ENCODE results near the gene TCEA2. TPM values are rescaled to one million over a fixed set of nuclear protein-coding genes. Genes with fewer than 3 reads are reported as not detected.

The TCEA2 gene
- total and polyA plus RNA-seq, 2 donors (not counting 1 experiment from before 2014, with no cell fraction given): 58.1 to 63.9 TPM

DNA sequence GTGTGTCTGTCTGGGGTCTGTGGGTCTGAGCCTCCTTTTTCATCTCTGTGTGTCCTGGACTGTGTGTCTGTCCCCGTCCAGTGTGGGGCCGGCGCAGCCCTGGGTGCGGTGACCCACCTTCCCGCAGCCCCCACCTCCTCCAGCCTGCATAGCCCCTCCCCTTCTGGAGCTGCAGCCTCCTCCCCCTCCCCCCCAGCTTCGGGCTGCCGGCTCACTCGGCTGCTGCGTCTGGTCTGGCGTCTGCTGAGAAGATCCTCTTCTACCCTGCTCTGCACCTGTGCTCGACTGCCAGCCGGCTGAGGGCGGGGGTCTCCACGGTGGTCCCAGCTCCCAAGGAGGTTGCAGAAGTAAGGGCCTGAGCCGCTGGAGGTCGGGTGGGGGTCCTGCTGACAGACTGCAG is 28.8 kb downstream of the TCEA2 start:
- peaks cover under 1% of the 10 kb centered on the region for H3K9me3 Mint-ChIP-seq (ENCODE audit: insufficient read depth)
- no peak overlapping the region for H3K27ac Mint-ChIP-seq
- Histone ChIP-seq H3K9me3 (ENCODE audit: control extremely low read depth in 1 of 3, control insufficient read depth in 2 of 3, insufficient read depth in 1 of 3, low read length in 2 of 3) (peaks cover 0 to 15% (median 0%) of the 10 kb centered on the region in 3 donors), H3K36me3 (replicated peaks in 1 of 2; ENCODE audit: control extremely low read depth in 1 of 2, control insufficient read depth in 1 of 2, extremely low read depth in 1 of 2, insufficient read depth in 2 of 2, low read length in 1 of 2) (no peaks in the 10 kb centered on the region), H4K20me1 (ENCODE audit: control insufficient read depth, insufficient read depth, low read length, poor library complexity, severe bottlenecking) (no peaks in the 10 kb centered on the region), H3K27ac (ENCODE audit: low read length in 2 of 2) (no peak overlapping the region), H3K4me1 (ENCODE audit: control insufficient read depth in 2 of 2, insufficient read depth in 2 of 2, low read length in 2 of 2) (peaks cover 0 to 14% of the 10 kb centered on the region in 2 donors), H3K27me3 (replicated peaks in 1 of 4; ENCODE audit: control extremely low read depth in 1 of 4, control insufficient read depth in 3 of 4, insufficient read depth in 4 of 4, low read length in 3 of 4) (peaks cover 0 to 4% (median 0%) of the 10 kb centered on the region in 4 experiments), H3K9ac (ENCODE audit: low read length) (no peak overlapping the region), H3K79me2 (ENCODE audit: control insufficient read depth, insufficient read depth, low read length) (peaks cover 4% of the 10 kb centered on the region), H3K4me2 (replicated peaks; ENCODE audit: low read depth, low read length, poor library complexity, severe bottlenecking) (no peak overlapping the region), H2AFZ (ENCODE audit: insufficient read depth, low read depth, low read length, poor library complexity, severe bottlenecking) (no peak overlapping the region), H3K4me3 (ENCODE audit: control extremely low read depth in 1 of 5, extremely low read depth in 1 of 5, insufficient read depth in 1 of 5, low read depth in 2 of 5, low read length in 4 of 5) (no peak overlapping the region)
- peaks cover 27% of the 10 kb centered on the region for H3K4me1 Mint-ChIP-seq
- H3K4me3 Mint-ChIP-seq: no peak overlapping the region
- no peak for DNase-seq
- CTCF ChIA-PET: no interaction called here
- H3K27me3 Mint-ChIP-seq: peaks cover 6% of the 10 kb centered on the region
- intact Hi-C loops (cut with micrococcal nuclease): no loop called here
- ATAC-seq (ENCODE audit: low read depth): no peak
- TF ChIP-seq, protein P1, sequence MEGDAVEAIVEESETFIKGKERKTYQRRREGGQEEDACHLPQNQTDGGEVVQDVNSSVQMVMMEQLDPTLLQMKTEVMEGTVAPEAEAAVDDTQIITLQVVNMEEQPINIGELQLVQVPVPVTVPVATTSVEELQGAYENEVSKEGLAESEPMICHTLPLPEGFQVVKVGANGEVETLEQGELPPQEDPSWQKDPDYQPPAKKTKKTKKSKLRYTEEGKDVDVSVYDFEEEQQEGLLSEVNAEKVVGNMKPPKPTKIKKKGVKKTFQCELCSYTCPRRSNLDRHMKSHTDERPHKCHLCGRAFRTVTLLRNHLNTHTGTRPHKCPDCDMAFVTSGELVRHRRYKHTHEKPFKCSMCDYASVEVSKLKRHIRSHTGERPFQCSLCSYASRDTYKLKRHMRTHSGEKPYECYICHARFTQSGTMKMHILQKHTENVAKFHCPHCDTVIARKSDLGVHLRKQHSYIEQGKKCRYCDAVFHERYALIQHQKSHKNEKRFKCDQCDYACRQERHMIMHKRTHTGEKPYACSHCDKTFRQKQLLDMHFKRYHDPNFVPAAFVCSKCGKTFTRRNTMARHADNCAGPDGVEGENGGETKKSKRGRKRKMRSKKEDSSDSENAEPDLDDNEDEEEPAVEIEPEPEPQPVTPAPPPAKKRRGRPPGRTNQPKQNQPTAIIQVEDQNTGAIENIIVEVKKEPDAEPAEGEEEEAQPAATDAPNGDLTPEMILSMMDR (IDR thresholded peaks at IDR 0.05): no peak
- TF ChIP-seq EZH2 (IDR thresholded peaks at IDR 0.05; ENCODE audit: borderline replicate concordance, insufficient read depth, low read depth, low read length, poor library complexity, severe bottlenecking): no peak
- POLR2A ChIA-PET: no interaction called here
- 33% methylated on average over 11 of the region's 16 CpGs for WGBS (ENCODE audit: insufficient coverage)

DNA sequence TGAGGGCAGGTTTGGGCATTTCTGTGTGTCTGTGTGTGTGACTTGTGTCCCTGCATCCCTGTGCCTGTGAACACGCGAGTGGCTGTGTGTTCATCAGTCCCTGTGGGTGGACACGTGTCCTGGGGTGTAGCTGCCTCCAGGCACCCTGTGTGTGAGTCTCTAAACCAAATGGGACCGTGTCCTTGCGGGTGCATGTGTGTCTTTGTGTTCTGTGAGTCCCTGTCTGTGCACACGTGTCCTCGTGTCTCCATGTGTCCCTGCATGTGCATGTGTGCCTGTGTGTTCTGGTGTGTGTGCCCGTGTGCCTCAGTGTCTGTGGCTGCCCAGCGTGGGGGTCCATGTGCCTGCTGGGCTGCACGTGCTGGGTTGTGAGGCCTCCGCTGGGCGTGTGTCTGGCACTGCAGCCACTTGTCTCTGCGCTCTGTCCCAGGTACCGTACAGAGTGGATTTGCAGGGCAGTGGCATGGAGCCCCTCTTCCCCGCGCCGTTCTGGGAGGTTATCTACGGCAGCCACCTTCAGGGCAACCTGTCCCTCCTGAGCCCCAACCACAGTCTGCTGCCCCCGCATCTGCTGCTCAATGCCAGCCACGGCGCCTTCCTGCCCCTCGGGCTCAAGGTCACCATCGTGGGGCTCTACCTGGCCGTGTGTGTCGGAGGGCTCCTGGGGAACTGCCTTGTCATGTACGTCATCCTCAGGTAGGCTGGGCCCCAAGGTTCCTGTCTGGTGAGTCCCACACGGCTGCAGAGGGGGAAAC is 29.4 kb downstream of the TCEA2 start:
- no peaks in the 10 kb centered on the region for H4K20me1 ChIP-seq (ENCODE audit: control insufficient read depth, insufficient read depth, low read length, poor library complexity, severe bottlenecking)
- peaks cover 3% of the 10 kb centered on the region for H3K9me3 Mint-ChIP-seq (ENCODE audit: insufficient read depth)
- H3K36me3 ChIP-seq (replicated peaks in 1 of 2; ENCODE audit: control extremely low read depth in 1 of 2, control insufficient read depth in 1 of 2, extremely low read depth in 1 of 2, insufficient read depth in 2 of 2, low read length in 1 of 2): no peaks in the 10 kb centered on the region
- H3K9me3 ChIP-seq (ENCODE audit: control extremely low read depth in 1 of 3, control insufficient read depth in 2 of 3, insufficient read depth in 1 of 3, low read length in 2 of 3): peaks cover 0 to 12% (median 0%) of the 10 kb centered on the region in 3 donors
- peak overlapping the region; percentile 64 for H3K4me3 Mint-ChIP-seq
- DNase-seq: no peak
- no peak for ATAC-seq (ENCODE audit: low read depth)
- H3K27me3 Mint-ChIP-seq: peaks cover 6% of the 10 kb centered on the region
- peaks cover 0 to 4% (median 0%) of the 10 kb centered on the region in 4 experiments for H3K27me3 ChIP-seq (replicated peaks in 1 of 4; ENCODE audit: control extremely low read depth in 1 of 4, control insufficient read depth in 3 of 4, insufficient read depth in 4 of 4, low read length in 3 of 4)
- peaks cover 0 to 14% of the 10 kb centered on the region in 2 donors for H3K4me1 ChIP-seq (ENCODE audit: control insufficient read depth in 2 of 2, insufficient read depth in 2 of 2, low read length in 2 of 2)
- CTCF ChIA-PET: no interaction called here
- no peak overlapping the region for H3K9ac ChIP-seq (ENCODE audit: low read length)
- H3K79me2 ChIP-seq (ENCODE audit: control insufficient read depth, insufficient read depth, low read length): peaks cover 4% of the 10 kb centered on the region
- 82% methylated on average over 27 of the region's 27 CpGs for WGBS (ENCODE audit: insufficient coverage)
- intact Hi-C loops (cut with micrococcal nuclease): no loop called here
- no peak for TF ChIP-seq EZH2 (IDR thresholded peaks at IDR 0.05; ENCODE audit: borderline replicate concordance, insufficient read depth, low read depth, low read length, poor library complexity, severe bottlenecking)
- TF ChIP-seq, protein P1 (IDR thresholded peaks at IDR 0.05): no peak
- H3K4me2 ChIP-seq (replicated peaks; ENCODE audit: low read depth, low read length, poor library complexity, severe bottlenecking): no peak overlapping the region
- POLR2A ChIA-PET: no interaction called here
- H2AFZ ChIP-seq (ENCODE audit: insufficient read depth, low read depth, low read length, poor library complexity, severe bottlenecking): no peak overlapping the region
- no peak overlapping the region for H3K27ac ChIP-seq (ENCODE audit: low read length in 2 of 2)
- H3K27ac Mint-ChIP-seq: peak overlapping the region; percentile 41
- peaks cover 28% of the 10 kb centered on the region for H3K4me1 Mint-ChIP-seq
- H3K4me3 ChIP-seq (ENCODE audit: control extremely low read depth in 1 of 5, extremely low read depth in 1 of 5, insufficient read depth in 1 of 5, low read depth in 2 of 5, low read length in 4 of 5): no peak overlapping the region

Measured in B cell (primary cell).